Lower leg skin (tissue), 4 donors: ENCODE results near the gene DTD2. TPM values are rescaled to one million over a fixed set of nuclear protein-coding genes. Genes with fewer than 3 reads are reported as not detected.

ENCODE experiments used
- DNase-seq, 2 donors: peaks; one replicate each; pipeline ENCODE4 v3.0.0-alpha.2; 2019; ENCODE audit warnings: low spot score in 2 of 2
- H3K4me3 ChIP-seq: fragments of 200-600 bp; sonication (generic); 2 replicates; pipeline ENCODE4 v1.5.1; 2017; ENCODE audit warnings: mild to moderate bottlenecking, low read depth; ENCODE audit not compliant: poor library complexity, severe bottlenecking
- CTCF ChIP-seq, 3 donors: fragments of 450-650 bp; IDR thresholded peaks; one replicate each; pipeline ENCODE4 v1.5.1; 2016; ENCODE audit warnings: antibody characterized with exemption in 3 of 3, mild to moderate bottlenecking in 3 of 3, moderate library complexity in 2 of 3
- POLR2A ChIP-seq, 2 donors: fragments of 450-650 bp; IDR thresholded peaks; one replicate each; pipeline ENCODE4 v1.6.1; 2016 to 2017; ENCODE audit warnings: antibody characterized with exemption in 2 of 2, mild to moderate bottlenecking in 1 of 2, moderate library complexity in 1 of 2
- WGBS, 2 donors: methylation state at CpG; one replicate each; pipeline ENCODE4 v1.1.5; 2018; 5-methylcytosine and 5-hydroxymethylcytosine counted together
- intact Hi-C: fragments of 100-400 bp; cut with DNase I; formaldehyde crosslinking; loops from one replicate; pipeline ENCODE4 v1.15.0; 2023; ENCODE audit warnings: low total_unique reads
- total RNA-seq, 4 donors: library from RNA; depleted of rRNA; stranded (reverse); fragments of >200 nt; gene quantifications; one replicate each; pipeline ENCODE4 v1.1.0, GENCODE V29; 2016

Gene DTD2
- total RNA-seq, 4 donors from 2014 or later, result 14.2 to 26.8 (median 20.8) TPM

DNA sequence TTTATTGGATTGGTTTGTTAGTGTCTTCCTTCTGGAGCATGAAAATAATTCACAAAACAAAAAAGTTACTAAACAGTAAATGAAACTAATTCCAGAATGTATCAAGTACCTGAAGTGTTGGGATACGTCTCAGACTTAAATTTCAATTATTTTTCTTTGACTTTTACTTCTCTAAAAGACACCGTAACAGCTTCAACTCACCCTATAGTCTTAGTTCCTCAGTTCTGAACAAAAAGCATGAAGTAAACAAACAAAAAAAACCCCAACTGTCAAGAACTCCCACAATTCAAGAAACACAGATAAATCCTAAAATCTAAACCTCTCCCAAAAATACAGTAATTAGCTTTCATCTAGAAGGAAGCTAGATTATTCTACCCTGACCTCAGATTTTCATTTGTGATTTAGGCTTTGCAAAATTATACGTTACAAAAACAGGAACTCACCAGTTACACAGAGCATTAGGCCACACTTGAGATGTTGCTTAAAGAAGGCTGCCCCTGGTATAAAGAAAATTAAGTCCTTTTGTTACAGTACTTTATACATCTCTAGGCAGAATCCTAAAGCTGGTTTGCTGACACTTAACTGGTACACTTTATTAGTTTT, 47.2 kb downstream of the DTD2 start:
- no peak for DNase-seq
- TF ChIP-seq POLR2A (IDR thresholded peaks at IDR 0.05) (no peak), CTCF (IDR thresholded peaks at IDR 0.05) (no peak)
- intact Hi-C loops, result no loop called here
- H3K4me3 ChIP-seq, result no peak overlapping the region
- 79 to 81% methylated on average over 3 of the region's 3 CpGs for WGBS, 2 donors

DNA sequence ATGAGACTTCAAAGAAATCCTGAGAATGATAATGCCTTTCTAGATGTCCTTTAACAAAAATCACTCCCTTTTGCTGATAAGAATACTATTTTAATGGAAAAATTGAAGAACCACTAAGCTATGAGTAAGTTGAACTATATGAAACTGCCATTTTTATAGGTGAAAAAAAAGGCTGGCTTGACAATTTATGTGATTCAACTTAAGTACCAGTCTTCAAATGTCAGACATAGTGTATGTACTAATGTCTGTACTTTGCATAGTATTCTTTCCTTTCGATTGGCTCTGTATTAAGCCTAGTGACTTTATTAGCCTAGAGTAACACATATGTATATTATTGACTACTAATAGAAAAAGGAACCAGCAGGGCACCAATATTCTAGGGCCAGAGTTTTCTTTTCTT, 48.9 kb downstream of the DTD2 start:
- DNase-seq, result no peak
- 95 to 97% methylated on average over 1 of the region's 1 CpG for WGBS, 2 donors
- TF ChIP-seq CTCF (IDR thresholded peaks at IDR 0.05), result no peak
- no peak for TF ChIP-seq POLR2A (IDR thresholded peaks at IDR 0.05)
- no peak overlapping the region for H3K4me3 ChIP-seq
- intact Hi-C loops, result no loop called here

DNA sequence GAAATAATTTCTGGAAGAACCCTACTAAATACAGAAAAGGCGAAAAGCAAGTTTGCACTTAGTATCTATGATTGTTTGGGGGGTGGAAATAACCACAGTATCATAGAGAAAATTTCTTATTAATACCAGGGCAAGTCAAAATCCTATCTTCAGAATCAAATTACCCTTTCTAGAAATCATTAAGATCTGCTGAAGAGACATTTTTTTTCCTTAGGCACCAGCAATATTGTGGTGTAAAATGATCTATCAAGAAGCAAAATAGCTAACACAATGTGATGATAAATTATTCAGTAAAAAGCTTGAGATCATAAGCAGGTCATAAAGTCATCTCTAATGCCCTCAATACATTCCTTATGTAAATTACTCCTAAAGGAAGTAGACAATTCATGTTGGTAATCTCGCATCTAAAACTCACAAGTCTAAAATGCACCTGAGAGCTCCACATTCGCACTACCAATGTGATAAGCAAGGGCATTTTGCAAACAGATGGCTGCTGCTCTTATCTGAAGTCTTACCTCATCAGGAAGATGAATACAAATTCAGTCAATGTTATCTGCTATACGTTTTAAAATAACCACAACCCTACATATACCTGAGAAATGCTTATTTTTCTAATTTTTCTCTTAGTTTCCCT, 51.6 kb downstream of the DTD2 start:
- no peak for TF ChIP-seq POLR2A (IDR thresholded peaks at IDR 0.05)
- TF ChIP-seq CTCF (IDR thresholded peaks at IDR 0.05), result no peak
- WGBS, 2 donors, result 83 to 86% methylated on average over 4 of the region's 4 CpGs
- no peak overlapping the region for H3K4me3 ChIP-seq
- intact Hi-C loops, result no loop called here
- DNase-seq, result no peak

DNA sequence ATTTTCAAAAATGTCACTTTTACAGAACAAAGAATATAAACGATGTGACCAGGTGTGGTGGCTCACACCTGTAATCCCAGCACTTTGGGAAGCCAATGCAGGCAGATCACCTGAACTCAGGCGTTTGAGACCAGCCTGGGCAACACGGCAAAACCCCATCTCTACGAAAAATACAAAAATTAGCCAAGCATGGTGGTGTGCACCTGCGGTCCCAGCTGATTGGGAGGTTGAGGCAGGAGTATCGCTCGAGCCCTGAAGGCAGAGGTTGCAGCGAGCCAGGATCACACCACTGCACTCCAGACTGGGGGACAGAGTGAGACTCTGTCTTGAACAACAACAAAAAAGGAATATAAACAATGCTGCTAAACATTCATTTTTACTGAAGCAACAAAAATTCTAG, 52.2 kb downstream of the DTD2 start:
- DNase-seq, result no peak
- WGBS, 2 donors, result 98% methylated on average over 8 of the region's 8 CpGs
- intact Hi-C loops, result no loop called here
- TF ChIP-seq POLR2A (IDR thresholded peaks at IDR 0.05) (no peak), CTCF (IDR thresholded peaks at IDR 0.05) (no peak)
- H3K4me3 ChIP-seq, result no peak overlapping the region

- no peak for DNase-seq
- intact Hi-C loops, result no loop called here
- TF ChIP-seq CTCF (IDR thresholded peaks at IDR 0.05) (no peak), POLR2A (IDR thresholded peaks at IDR 0.05) (no peak)
- H3K4me3 ChIP-seq, result no peak overlapping the region
- WGBS, 2 donors, result 96% methylated on average over 3 of the region's 3 CpGs
These were observed 53.6 kb downstream of the DTD2 start for GRCh38 chr14:31403707-31404106.
